ENCODE data around the gene ABHD8. TPM values are rescaled to one million over a fixed set of nuclear protein-coding genes. Genes with fewer than 3 reads are reported as not detected.

The ABHD8 gene
- polyA plus RNA-seq, 1 donor from 2014 or later: 8.5 TPM

DNA sequence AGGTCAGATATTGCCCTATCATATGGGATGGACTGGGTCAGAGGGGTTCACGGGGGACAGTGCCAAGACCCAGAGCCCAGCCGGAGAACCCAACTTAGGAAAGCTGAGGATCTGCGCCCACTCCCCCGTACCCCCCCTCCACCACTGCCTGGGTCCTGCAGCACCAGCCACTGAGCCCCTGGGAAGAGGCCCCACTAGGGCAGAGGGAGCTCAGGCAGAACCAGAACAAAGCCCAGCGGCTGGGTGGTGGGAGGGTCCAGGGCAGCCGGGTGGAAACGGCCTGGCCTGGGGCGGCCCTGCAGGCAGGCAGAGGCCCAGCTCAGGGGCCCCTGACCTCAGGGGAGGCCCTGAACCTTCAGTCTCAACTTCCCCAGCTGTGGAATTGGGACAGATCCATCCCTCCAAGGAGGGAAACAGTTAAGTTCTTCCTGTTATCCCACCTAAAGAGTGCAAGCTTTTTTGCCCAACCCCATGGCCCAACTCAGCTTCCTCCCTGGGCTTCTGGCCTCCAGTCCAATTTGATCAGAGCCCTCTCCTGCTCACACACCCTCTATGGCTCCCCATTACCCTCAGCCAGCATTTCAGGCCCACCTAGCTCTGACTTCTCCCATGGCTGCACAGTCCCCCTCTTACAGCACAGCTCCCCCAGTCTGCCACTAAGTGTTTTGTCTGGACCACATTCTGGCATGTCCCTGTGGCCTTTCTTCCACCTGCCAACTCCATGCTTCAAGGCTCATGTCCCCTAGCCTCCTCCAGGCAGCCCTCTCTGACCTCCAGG lies 60.6 kb downstream of the ABHD8 start:
- Mint-ChIP-seq H3K27ac (peak overlapping the region in 2 of 3 donors; percentile 56 to 82), H3K4me1 (peaks cover 4 to 11% (median 5%) of the 10 kb centered on the region in 3 donors), H3K36me3 (no peaks in the 10 kb centered on the region), H3K4me3 (peak overlapping the region in 3 of 4 donors; percentile 15 to 64 (median 49)), H3K27me3 (no peaks in the 10 kb centered on the region), H3K9me3 (no peaks in the 10 kb centered on the region)

Other genes with a start within 250 kb of the ABHD8 start
- gene HAUS8, start 228.0 kb downstream of the ABHD8 start, polyA plus RNA-seq: 11.4 TPM
- gene MYO9B, start 227.6 kb downstream of the ABHD8 start, polyA plus RNA-seq: 26.9 TPM
- gene USE1, start 88.1 kb downstream of the ABHD8 start, polyA plus RNA-seq: 52.5 TPM
- gene OCEL1, start 77.2 kb downstream of the ABHD8 start, polyA plus RNA-seq: 46.0 TPM
- gene NR2F6, start 57.5 kb downstream of the ABHD8 start, polyA plus RNA-seq: 1.3 TPM
- not detected for gene USHBP1, start 38.7 kb downstream of the ABHD8 start, polyA plus RNA-seq
- gene BABAM1, start 36.0 kb downstream of the ABHD8 start, polyA plus RNA-seq: 115 TPM
- gene ANKLE1, start 21.5 kb downstream of the ABHD8 start, polyA plus RNA-seq: 6.1 TPM
- gene MRPL34, start 2.4 kb upstream of the ABHD8 start, polyA plus RNA-seq: 218 TPM
- 38.6 TPM for gene DDA1, start 6.1 kb upstream of the ABHD8 start, polyA plus RNA-seq
- not detected for gene ANO8, start 31.4 kb upstream of the ABHD8 start, polyA plus RNA-seq
- gene GTPBP3, start 34.1 kb upstream of the ABHD8 start, polyA plus RNA-seq: 11.1 TPM
- gene PLVAP, start 73.9 kb upstream of the ABHD8 start, polyA plus RNA-seq: not detected
- not detected for gene CCDC194, start 90.8 kb upstream of the ABHD8 start, polyA plus RNA-seq
- gene BST2, start 102.2 kb upstream of the ABHD8 start, polyA plus RNA-seq: 162 TPM
- 22.2 TPM for gene MVB12A, start 116.6 kb upstream of the ABHD8 start, polyA plus RNA-seq
- not detected for gene TMEM221, start 145.2 kb upstream of the ABHD8 start, polyA plus RNA-seq
- not detected for gene NXNL1, start 157.5 kb upstream of the ABHD8 start, polyA plus RNA-seq
- 4.5 TPM for gene SLC27A1, start 167.1 kb upstream of the ABHD8 start, polyA plus RNA-seq
- 106 TPM for gene PGLS, start 208.2 kb upstream of the ABHD8 start, polyA plus RNA-seq

Measured in IgD-negative memory B cell (primary cell).